GM12878 (cell line): Measurements from ENCODE around the gene B4GALT5. TPM values are rescaled to one million over a fixed set of nuclear protein-coding genes. Genes with fewer than 3 reads are reported as not detected.
"Not testable (repeated sequence)": the region's sequence is repeated elsewhere in the genome, so short reads cannot be mapped to it uniquely, and the experiment has no call there.

Source experiments
- ATAC-seq: fragments of 200-7000 bp; cut with Tn5 transposase; 3 replicates; pipeline ENCODE4 v1.9.1; 2020; ENCODE audit warnings: mild to moderate bottlenecking, moderate library complexity
- BruUV-seq: library from RNA; stranded (reverse); fragments of 400-500 nt; replicated peaks from 2 replicates; lab custom pipeline; 2021; lab: Mats Ljungman, UMichigan
- CTCF ChIA-PET: fragments of 300-600 bp; sonication (Branson Sonifier 250); formaldehyde crosslinking; extraction: SDS; loops from one replicate; lab custom pipeline; 2021; ENCODE audit warnings: inconsistent platforms; lab: Yijun Ruan, JAX
- POLR2A ChIA-PET: fragments of 350-600 bp; formaldehyde crosslinking; extraction: SDS; loops from one replicate; lab custom pipeline; 2021; ENCODE audit warnings: inconsistent platforms; lab: Charles Lee
- RAD21 ChIA-PET: fragments of 300-600 bp; sonication (Branson Sonifier 250); formaldehyde crosslinking; loops from one replicate; lab custom pipeline; 2023; ENCODE audit warnings: antibody characterized with exemption; ENCODE audit not compliant: unreplicated experiment; lab: Charles Lee
- SMC1A ChIA-PET: fragments of 300-600 bp; sonication (Branson Sonifier 250); formaldehyde crosslinking; loops from one replicate; lab custom pipeline; 2023; ENCODE audit not compliant: unreplicated experiment, uncharacterized antibody; lab: Charles Lee
- DNase-seq: peaks from one replicate; pipeline ENCODE4 v3.0.0-alpha.2; 2011; ENCODE audit warnings: low read depth, low spot score
- FAIRE-seq: peaks from 3 replicates; lab custom pipeline; 2011; peaks lifted over from hg19 to GRCh38; lab: Jason Lieb, UNC
- H2AFZ ChIP-seq: 2 replicates; pipeline ENCODE4 v1.6.0; 2011; ENCODE audit warnings: low read depth, low read length, control low read depth; ENCODE audit not compliant: control insufficient read depth
- H3K27ac ChIP-seq: 2 replicates; pipeline ENCODE4 v1.5.1; 2011; ENCODE audit warnings: control low read depth; ENCODE audit not compliant: control insufficient read depth, insufficient read depth
- H3K27me3 ChIP-seq, 2 experiments: replicated peaks in 1 of 2; 2 replicates each; pipeline versions ENCODE4 v1.6.0 to v1.6.1; 2011; ENCODE audit warnings: low read length in 1 of 2; ENCODE audit not compliant: control insufficient read depth in 2 of 2, insufficient read depth in 2 of 2
- H3K36me3 ChIP-seq, 2 experiments: 2 replicates each; pipeline ENCODE4 v1.5.1; 2011; ENCODE audit warnings: low read length in 1 of 2; ENCODE audit not compliant: control insufficient read depth in 2 of 2, insufficient read depth in 2 of 2
- H3K4me1 ChIP-seq: 2 replicates; pipeline ENCODE4 v1.6.1; 2011; ENCODE audit warnings: mild to moderate bottlenecking, low read length, moderate library complexity, mixed read lengths; ENCODE audit not compliant: control insufficient read depth, insufficient read depth
- H3K4me2 ChIP-seq: 2 replicates; pipeline ENCODE4 v1.6.0; 2011; ENCODE audit warnings: control low read depth; ENCODE audit not compliant: control insufficient read depth, insufficient read depth
- H3K4me3 ChIP-seq: fragments of 200-600 bp; sonication (generic); 2 replicates; pipeline ENCODE4 v1.5.1; 2016
- H3K79me2 ChIP-seq: 2 replicates; pipeline ENCODE4 v1.6.0; 2011; ENCODE audit warnings: low read length; ENCODE audit not compliant: control insufficient read depth, insufficient read depth
- H3K9ac ChIP-seq: 2 replicates; pipeline ENCODE4 v1.8.0; 2011; ENCODE audit warnings: low read length, control low read depth, mixed read lengths; ENCODE audit not compliant: control insufficient read depth, insufficient read depth
- H3K9me3 ChIP-seq: replicated peaks from 3 replicates; pipeline ENCODE4 v1.5.1; 2011; ENCODE audit warnings: mild to moderate bottlenecking, low read length; ENCODE audit not compliant: control insufficient read depth, insufficient read depth
- H4K20me1 ChIP-seq: 2 replicates; pipeline ENCODE4 v1.6.0; 2011; ENCODE audit not compliant: control insufficient read depth, insufficient read depth
- E4F1 ChIP-seq: fragments of 450-650 bp; IDR thresholded peaks from 2 replicates; pipeline ENCODE4 v1.6.1; 2018; ENCODE audit warnings: borderline replicate concordance, mild to moderate bottlenecking; ENCODE audit not compliant: partially characterized antibody
- MLLT1 ChIP-seq: fragments of 450-650 bp; IDR thresholded peaks from 2 replicates; pipeline ENCODE4 v1.6.1; 2016; ENCODE audit warnings: mild to moderate bottlenecking
- MYB ChIP-seq: fragments of 150-350 bp; IDR thresholded peaks from 2 replicates; pipeline ENCODE4 v1.6.1; 2014; ENCODE audit warnings: mild to moderate bottlenecking, low read depth, low read length, borderline replicate concordance
- RCOR1 ChIP-seq: conservative IDR thresholded peaks from 2 replicates; pipeline ENCODE4 v1.6.1; 2012; ENCODE audit warnings: low read depth, low read length, improper control_type of control experiment
- STAT1 ChIP-seq: fragments of 450-650 bp; conservative IDR thresholded peaks from 2 replicates; pipeline ENCODE4 v1.6.1; 2014; ENCODE audit warnings: antibody characterized with exemption, mild to moderate bottlenecking
- ZBTB11 ChIP-seq: fragments of 450-650 bp; formaldehyde crosslinking; IDR thresholded peaks from 2 replicates; pipeline ENCODE4 v1.5.0; 2022; ENCODE audit warnings: mild to moderate bottlenecking, missing genetic modification characterization
- WGBS: methylation state at CpG from one replicate; pipeline ENCODE4 v1.1.6; 2016; ENCODE audit warnings: low lambda C conversion rate; ENCODE audit not compliant: insufficient replicate concordance, insufficient coverage; ENCODE audit errors: missing lambda C conversion rate; 5-methylcytosine and 5-hydroxymethylcytosine counted together
- in situ Hi-C: fragments of 300-500 bp; cut with MboI; formaldehyde crosslinking; loops from 9 replicates; pipeline ENCODE4 v1.14.3; 2018; ENCODE audit warnings: mixed read lengths
- intact Hi-C: fragments of 100-400 bp; cut with micrococcal nuclease; formaldehyde crosslinking; loops from one replicate; pipeline ENCODE4 v1.14.2; 2022; ENCODE audit not compliant: unreplicated experiment
- polyA plus RNA-seq, 11 experiments: library from polyadenylated mRNA; depleted of rRNA in 4 of 11; unstranded in 6 of 11; stranded (reverse) in 5 of 11; fragments of >200 nt; fragmentation: Nextera tagmentation in 4 of 11; fragmentation: Illumina TruSeq in 1 of 11; extraction: Ambion mirVana in 4 of 11; extraction: Trizol in 1 of 11; gene quantifications; 1 replicate in 1 of 11; 2 replicates in 10 of 11; pipeline versions ENCODE4 v1.2.1 to v1.2.3, GENCODE V29; 2011 to 2016; ENCODE audit warnings: inconsistent platforms in 2 of 11, missing spikeins in 2 of 11, low read depth in 1 of 11
- total RNA-seq, 4 experiments: library from RNA; depleted of rRNA in 3 of 4; stranded (reverse); fragments of >200 nt in 3 of 4; fragmentation: Illumina TruSeq in 1 of 4; extraction: Trizol in 1 of 4; gene quantifications; 2 replicates each; pipeline versions ENCODE4 v1.2.1 to v1.2.3, GENCODE V29; 2013 to 2021

Gene B4GALT5
- total and polyA plus RNA-seq, 10 of the 15 experiments (the other 5 are each of a cell fraction or from before 2014, with no cell fraction given) = 2.0 to 55.5 (median 20.2) TPM

GRCh38 chr20:49705893-49706292 is 7.8 kb downstream of the B4GALT5 start:
- H3K27me3 ChIP-seq, H2AFZ ChIP-seq, H4K20me1 ChIP-seq, in situ Hi-C loops, FAIRE-seq, H3K9me3 ChIP-seq, H3K36me3 ChIP-seq, BruUV-seq, DNase-seq: not testable (repeated sequence)
- H3K4me1 ChIP-seq = peaks cover 22% of the 10 kb centered on the region
- H3K4me3 ChIP-seq = 0 out of 2 replicates have a peak overlapping the region, but pooled peaks have one; percentile 1
- SMC1A ChIA-PET = interaction anchor here (0.6 to 9.3 kb wide), 9 partner anchors 9 to 92 kb away, joined by 3 to 89 read pairs (median 4); no protein-coding TSS in a partner anchor
- 80% methylated on average over 5 of the region's 5 CpGs for WGBS
- peak overlapping the region; percentile 42; the same call in 1 of the 2 replicates for H3K9ac ChIP-seq
- CTCF ChIA-PET = interaction anchor here (0.9 to 1.4 kb wide), 2 partner anchors 30 to 45 kb away, joined by 3 read pairs; no protein-coding TSS in a partner anchor
- intact Hi-C loops = loop anchor here (2.0 to 5.0 kb wide), 3 partner anchors 37 to 85 kb away; no protein-coding TSS in a partner anchor
- peaks cover 90% of the 10 kb centered on the region for H3K79me2 ChIP-seq
- POLR2A ChIA-PET = interaction anchor here (0.6 to 1.7 kb wide), 9 partner anchors 12 to 133 kb away, joined by 3 to 10 read pairs (median 4); no protein-coding TSS in a partner anchor
- peak; percentile 84 for TF ChIP-seq MLLT1
- TF ChIP-seq, all 136 proteins: peak for 1; not testable (repeated sequence) for 135
- Histone ChIP-seq H3K4me2 (peak overlapping the region; percentile 17), H3K27ac (peak overlapping the region; percentile 67)
- ATAC-seq = not testable (repeated sequence)
- RAD21 ChIA-PET = interaction anchor here (0.6 to 3.6 kb wide), 8 partner anchors 10 to 85 kb away, joined by 3 to 27 read pairs (median 4); no protein-coding TSS in a partner anchor

GRCh38 chr20:49705358-49705757 is 8.3 kb downstream of the B4GALT5 start:
- no peaks in the 10 kb centered on the region for H3K9me3 ChIP-seq
- peaks cover 91% of the 10 kb centered on the region for H3K79me2 ChIP-seq
- 18% methylated on average over 4 of the region's 4 CpGs for WGBS
- BruUV-seq = no TSS peak
- no peak overlapping the region for H2AFZ ChIP-seq
- H3K4me2 ChIP-seq = peak overlapping the region; percentile 17
- ChIA-PET SMC1A (interaction anchor here (0.6 to 9.3 kb wide), 11 partner anchors 9 to 116 kb away, joined by 3 to 89 read pairs (median 7); no protein-coding TSS in a partner anchor), CTCF (interaction anchor here (0.7 to 1.6 kb wide), 3 partner anchors 15 to 36 kb away, joined by 3 to 8 read pairs (median 4); no protein-coding TSS in a partner anchor), RAD21 (interaction anchor here (0.6 to 3.6 kb wide), 10 partner anchors 9 to 99 kb away, joined by 3 to 27 read pairs (median 4); no protein-coding TSS in a partner anchor), POLR2A (interaction anchor here (0.6 to 1.7 kb wide), 5 partner anchors 25 to 79 kb away, joined by 3 to 6 read pairs (median 4); no protein-coding TSS in a partner anchor)
- H3K4me1 ChIP-seq = peaks cover 27% of the 10 kb centered on the region
- H3K27me3 ChIP-seq = no peaks in the 10 kb centered on the region
- peak overlapping the region; percentile 19; the same call in 1 of the 2 replicates for H3K4me3 ChIP-seq
- in situ Hi-C loops (no loop called here), intact Hi-C loops (loop anchor here (2.0 to 5.0 kb wide), 3 partner anchors 37 to 85 kb away; no protein-coding TSS in a partner anchor)
- FAIRE-seq (peak; percentile 71), ATAC-seq (peak; percentile 83), DNase-seq (peak; percentile 74)
- H3K27ac ChIP-seq = peak overlapping the region; percentile 67
- no peaks in the 10 kb centered on the region for H3K36me3 ChIP-seq
- H3K9ac ChIP-seq = peak overlapping the region; percentile 42; the same call in 1 of the 2 replicates
- no peaks in the 10 kb centered on the region for H4K20me1 ChIP-seq
- TF ChIP-seq RCOR1 (no peak), STAT1 (no peak), ZBTB11 (CRISPR knock-in tag) (no peak), MYB (no peak), E4F1 (no peak)
